HepG2 (cell line): ENCODE results near the gene NFATC1. TPM values are rescaled to one million over a fixed set of nuclear protein-coding genes. Genes with fewer than 3 reads are reported as not detected.

Experiments used
- ATAC-seq: fragments of 200-7000 bp; cut with Tn5 transposase; 3 replicates; pipeline ENCODE4 v1.9.1; 2020; ENCODE audit warnings: mild to moderate bottlenecking, moderate library complexity
- BruUV-seq: library from RNA; stranded (reverse); fragments of 400-500 nt; replicated peaks from 2 replicates; lab custom pipeline; 2021; lab: Mats Ljungman, UMichigan
- CTCF ChIA-PET: fragments of 300-600 bp; formaldehyde crosslinking; extraction: SDS; loops from one replicate; lab custom pipeline; 2021; ENCODE audit warnings: low total read pairs, inconsistent platforms, low intra/inter-chr PET ratio; lab: Yijun Ruan, JAX
- POLR2A ChIA-PET: fragments of 350-600 bp; sonication (Branson Sonifier 250); formaldehyde crosslinking; loops from one replicate; lab custom pipeline; 2020; ENCODE audit warnings: antibody characterized with exemption, inconsistent platforms; lab: Yijun Ruan, JAX
- DNase-seq: peaks from one replicate; pipeline ENCODE4 v3.0.0-alpha.2; 2015; ENCODE audit warnings: low spot score
- FAIRE-seq: peaks from 3 replicates; lab custom pipeline; 2011; peaks lifted over from hg19 to GRCh38; lab: Jason Lieb, UNC
- H2AFZ ChIP-seq: one replicate; pipeline ENCODE4 v1.6.1; 2011; ENCODE audit warnings: low read length, inconsistent platforms
- H3K27ac ChIP-seq: fragments of 300-600 bp; 3 replicates; pipeline ENCODE4 v1.8.0; 2011; ENCODE audit warnings: mixed run types, mild to moderate bottlenecking, mixed read lengths, low read length, inconsistent platforms; ENCODE audit not compliant: insufficient read depth; ENCODE audit errors: extremely low read length
- H3K27me3 ChIP-seq, 2 experiments: fragments of 200-600 bp in 1 of 2; 2 replicates in 1 of 2; 3 replicates in 1 of 2; pipeline versions ENCODE4 v1.6.0 to v1.8.0; 2011; ENCODE audit warnings: low read length in 2 of 2, mild to moderate bottlenecking in 2 of 2, moderate library complexity in 2 of 2, inconsistent platforms in 1 of 2; ENCODE audit not compliant: insufficient read depth in 2 of 2, control insufficient read depth in 1 of 2
- H3K36me3 ChIP-seq, 2 experiments: fragments of 200-600 bp in 1 of 2; replicated peaks in 1 of 2; 2 replicates in 1 of 2; 3 replicates in 1 of 2; pipeline versions ENCODE4 v1.5.1 to v1.8.0; 2011; ENCODE audit warnings: low read length in 2 of 2, inconsistent platforms in 1 of 2; ENCODE audit not compliant: insufficient read depth in 2 of 2, control insufficient read depth in 1 of 2
- H3K4me1 ChIP-seq: 2 replicates; pipeline ENCODE4 v1.5.1; 2012; ENCODE audit warnings: low read length, inconsistent platforms; ENCODE audit not compliant: insufficient read depth
- H3K4me2 ChIP-seq: 2 replicates; pipeline ENCODE4 v1.6.0; 2011; ENCODE audit warnings: low read depth, low read length, inconsistent platforms
- H3K4me3 ChIP-seq, 3 experiments: fragments of 200-600 bp in 1 of 3; sonication (generic), shearing (Covaris generic) in 1 of 3; replicated peaks in 1 of 3; 2 replicates each; pipeline ENCODE4 v1.5.1; 2011 to 2016; ENCODE audit warnings: low read length in 3 of 3, inconsistent platforms in 2 of 3, low read depth in 2 of 3, mild to moderate bottlenecking in 2 of 3, control low read depth in 1 of 3, mixed read lengths in 1 of 3; ENCODE audit not compliant: insufficient read depth in 1 of 3
- H3K79me2 ChIP-seq: one replicate; pipeline ENCODE4 v1.6.1; 2011; ENCODE audit warnings: low read length, inconsistent platforms; ENCODE audit not compliant: insufficient read depth
- H3K9ac ChIP-seq: 2 replicates; pipeline ENCODE4 v1.6.0; 2011; ENCODE audit warnings: mild to moderate bottlenecking, low read depth, low read length, inconsistent platforms; ENCODE audit not compliant: insufficient read depth
- H3K9me3 ChIP-seq: 2 replicates; pipeline ENCODE4 v1.5.1; 2012; ENCODE audit warnings: mild to moderate bottlenecking, low read length
- H4K20me1 ChIP-seq: 2 replicates; pipeline ENCODE4 v1.6.0; 2011; ENCODE audit warnings: inconsistent platforms, mild to moderate bottlenecking, low read length, moderate library complexity; ENCODE audit not compliant: insufficient read depth
- GABPB1 ChIP-seq: IDR thresholded peaks from 2 replicates; pipeline ENCODE4 v1.6.1; 2016; ENCODE audit warnings: mild to moderate bottlenecking, missing genetic modification reagents, moderate library complexity, missing compliant biosample characterization
- GFI1 ChIP-seq: sonication (generic); formaldehyde crosslinking; IDR thresholded peaks from 2 replicates; pipeline ENCODE4 v1.5.0; 2020; ENCODE audit warnings: missing genetic modification reagents, mild to moderate bottlenecking, borderline replicate concordance
- MAFF ChIP-seq: IDR thresholded peaks from 2 replicates; pipeline ENCODE4 v1.6.1; 2011; ENCODE audit warnings: low read depth, low read length, improper control_type of control experiment
- REL ChIP-seq: sonication (generic); formaldehyde crosslinking; conservative IDR thresholded peaks from 2 replicates; pipeline ENCODE4 v1.8.0; 2022; ENCODE audit warnings: mild to moderate bottlenecking, missing genetic modification reagents, moderate library complexity
- RNF219 ChIP-seq: sonication (generic); formaldehyde crosslinking; IDR thresholded peaks from 2 replicates; pipeline ENCODE4 v1.5.0; 2020; ENCODE audit warnings: mild to moderate bottlenecking, missing genetic modification reagents
- TBP ChIP-seq: sonication (generic); formaldehyde crosslinking; IDR thresholded peaks from 2 replicates; pipeline ENCODE4 v1.5.0; 2020; ENCODE audit warnings: missing genetic modification reagents
- ZNF101 ChIP-seq: sonication (generic); formaldehyde crosslinking; IDR thresholded peaks from 2 replicates; pipeline ENCODE4 v1.4.0; 2020; ENCODE audit warnings: mild to moderate bottlenecking, low read depth, missing genetic modification reagents, borderline replicate concordance
- ZNF672 ChIP-seq: sonication (generic); formaldehyde crosslinking; IDR thresholded peaks from 2 replicates; pipeline ENCODE4 v1.8.1; 2022; ENCODE audit warnings: missing genetic modification reagents
- WGBS: methylation state at CpG from one replicate; pipeline ENCODE4 v1.1.6; 2017; ENCODE audit warnings: low lambda C conversion rate; 5-methylcytosine and 5-hydroxymethylcytosine counted together
- in situ Hi-C: cut with HindIII; loops from 2 replicates; pipeline ENCODE4 v1.10.0; 2017; ENCODE audit warnings: low pct_unique_long_range_greater_than_20kb; ENCODE audit not compliant: extremely low pct_ligation_motif_present
- intact Hi-C: fragments of 100-400 bp; cut with micrococcal nuclease; formaldehyde crosslinking; loops from one replicate; pipeline ENCODE4 v1.10.0; 2022; ENCODE audit not compliant: unreplicated experiment
- polyA plus RNA-seq, 8 experiments: library from polyadenylated mRNA; depleted of rRNA in 3 of 8; stranded (reverse) in 7 of 8; unstranded in 1 of 8; fragments of >200 nt; fragmentation: Illumina TruSeq in 4 of 8; extraction: Trizol in 4 of 8; gene quantifications; 2 replicates each; pipeline versions ENCODE4 v1.2.1 to v1.2.3, GENCODE V29; 2011 to 2016; ENCODE audit warnings: low read depth in 4 of 8, missing spikeins in 1 of 8, mixed read lengths in 1 of 8; ENCODE audit not compliant: insufficient read depth in 1 of 8
- total RNA-seq, 5 experiments: library from RNA; depleted of rRNA; stranded (reverse); fragments of >200 nt; fragmentation: Illumina TruSeq; extraction: Trizol; gene quantifications; 2 replicates each; pipeline ENCODE4 v1.2.3, GENCODE V29; 2016; ENCODE audit warnings: low read depth in 1 of 5

NFATC1 gene
- total and polyA plus RNA-seq, 2 of the 13 experiments (the other 11 are each of a cell fraction or from before 2014, with no cell fraction given): not detected

- H3K4me1 ChIP-seq: no peaks in the 10 kb centered on the region
- H3K9me3 ChIP-seq: no peaks in the 10 kb centered on the region
- H3K4me3 ChIP-seq: no peak overlapping the region
- no peak for DNase-seq
- H3K4me2 ChIP-seq: no peak overlapping the region
- no peak for FAIRE-seq
- TF ChIP-seq GABPB1 (CRISPR knock-in tag) (no peak), TBP (CRISPR knock-in tag) (no peak), GFI1 (CRISPR knock-in tag) (no peak), MAFF (no peak), RNF219 (no peak), REL (CRISPR knock-in tag) (no peak), ZNF672 (CRISPR knock-in tag) (no peak), ZNF101 (CRISPR knock-in tag) (no peak)
- TF ChIP-seq, all 625 proteins: peak for 0
- Histone ChIP-seq H3K27me3 (peaks cover 22 to 87% of the 10 kb centered on the region in 2 experiments), H2AFZ (no peak overlapping the region), H3K9ac (no peak overlapping the region), H3K79me2 (no peaks in the 10 kb centered on the region), H3K36me3 (no peaks in the 10 kb centered on the region), H3K27ac (no peak overlapping the region), H4K20me1 (no peaks in the 10 kb centered on the region)
- intact Hi-C loops (no loop called here), in situ Hi-C loops (no loop called here)
- ChIA-PET CTCF (no interaction called here), POLR2A (no interaction called here)
- ATAC-seq: no peak
- BruUV-seq: no TSS peak
- 49% methylated on average over 23 of the region's 37 CpGs for WGBS
Measured at GRCh38 chr18:79436556-79437275, 41.0 kb downstream of the NFATC1 start.
